ENCODE measurements around the gene ZNF419. TPM values are rescaled to one million over a fixed set of nuclear protein-coding genes. Genes with fewer than 3 reads are reported as not detected.

The ZNF419 gene
- polyA plus RNA-seq, 1 donor from 2014 or later, result 34.5 TPM

DNA sequence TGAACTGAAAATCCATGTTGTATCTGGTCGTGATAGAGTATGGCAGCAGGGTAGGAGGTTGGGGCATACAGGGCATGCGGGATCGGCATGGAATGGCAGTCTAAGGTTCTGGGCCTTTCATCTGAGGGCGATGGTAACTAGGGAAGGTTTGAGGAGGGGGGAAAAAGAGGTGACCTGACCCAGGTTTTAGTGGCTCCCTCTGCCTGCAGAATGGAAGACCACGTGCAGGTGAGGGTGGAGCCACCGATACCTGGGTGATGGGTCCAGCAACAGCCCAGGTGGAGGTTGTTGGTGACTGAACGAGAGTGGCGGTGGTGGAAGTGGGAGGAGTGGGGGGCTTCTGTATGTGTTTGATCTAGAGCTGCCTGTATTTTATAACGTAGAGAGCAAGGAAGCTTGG lies 48.6 kb upstream of the ZNF419 start:
- Histone ChIP-seq H3K27me3 (ENCODE audit: insufficient read depth, low read depth, low read length) (no peaks in the 10 kb centered on the region), H2AFZ (ENCODE audit: low read depth, low read length) (no peak overlapping the region), H3K4me3 (ENCODE audit: low read length) (no peak overlapping the region), H3K27ac (ENCODE audit: low read length) (no peak overlapping the region), H3K36me3 (ENCODE audit: insufficient read depth, low read length) (peaks cover 21% of the 10 kb centered on the region), H3F3A (ENCODE audit: insufficient read depth, low read length, poor library complexity, severe bottlenecking) (no peaks in the 10 kb centered on the region), H3K9me3 (ENCODE audit: low read length) (no peaks in the 10 kb centered on the region), H4K20me1 (ENCODE audit: insufficient read depth) (no peaks in the 10 kb centered on the region), H3K9me2 (ENCODE audit: insufficient read depth, low read length) (no peaks in the 10 kb centered on the region), H3K79me2 (replicated peaks; ENCODE audit: insufficient read depth, low read length) (peaks cover 45% of the 10 kb centered on the region), H3K9ac (ENCODE audit: low read length) (no peak overlapping the region), H3K4me2 (ENCODE audit: low read length) (no peak overlapping the region)
- TF ChIP-seq SMC3 (conservative IDR thresholded peaks at IDR 0.05; ENCODE audit: poor library complexity) (no peak), TAF1 (IDR thresholded peaks at IDR 0.05; ENCODE audit: low read depth) (no peak), MXI1 (conservative IDR thresholded peaks at IDR 0.05; ENCODE audit: poor library complexity, severe bottlenecking) (no peak), EZH2 (IDR thresholded peaks at IDR 0.05; ENCODE audit: borderline replicate concordance, insufficient read depth, low read length, poor library complexity, severe bottlenecking) (no peak), REST (IDR thresholded peaks at IDR 0.05; ENCODE audit: borderline replicate concordance) (no peak), EP300 (conservative IDR thresholded peaks at IDR 0.05; ENCODE audit: poor library complexity, severe bottlenecking) (no peak), POLR2AphosphoS5 (IDR thresholded peaks at IDR 0.05) (no peak), RAD21 (conservative IDR thresholded peaks at IDR 0.05) (no peak)
- TF ChIP-seq, protein P1, sequence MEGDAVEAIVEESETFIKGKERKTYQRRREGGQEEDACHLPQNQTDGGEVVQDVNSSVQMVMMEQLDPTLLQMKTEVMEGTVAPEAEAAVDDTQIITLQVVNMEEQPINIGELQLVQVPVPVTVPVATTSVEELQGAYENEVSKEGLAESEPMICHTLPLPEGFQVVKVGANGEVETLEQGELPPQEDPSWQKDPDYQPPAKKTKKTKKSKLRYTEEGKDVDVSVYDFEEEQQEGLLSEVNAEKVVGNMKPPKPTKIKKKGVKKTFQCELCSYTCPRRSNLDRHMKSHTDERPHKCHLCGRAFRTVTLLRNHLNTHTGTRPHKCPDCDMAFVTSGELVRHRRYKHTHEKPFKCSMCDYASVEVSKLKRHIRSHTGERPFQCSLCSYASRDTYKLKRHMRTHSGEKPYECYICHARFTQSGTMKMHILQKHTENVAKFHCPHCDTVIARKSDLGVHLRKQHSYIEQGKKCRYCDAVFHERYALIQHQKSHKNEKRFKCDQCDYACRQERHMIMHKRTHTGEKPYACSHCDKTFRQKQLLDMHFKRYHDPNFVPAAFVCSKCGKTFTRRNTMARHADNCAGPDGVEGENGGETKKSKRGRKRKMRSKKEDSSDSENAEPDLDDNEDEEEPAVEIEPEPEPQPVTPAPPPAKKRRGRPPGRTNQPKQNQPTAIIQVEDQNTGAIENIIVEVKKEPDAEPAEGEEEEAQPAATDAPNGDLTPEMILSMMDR (IDR thresholded peaks at IDR 0.05; ENCODE audit: poor library complexity, severe bottlenecking), result no peak

DNA sequence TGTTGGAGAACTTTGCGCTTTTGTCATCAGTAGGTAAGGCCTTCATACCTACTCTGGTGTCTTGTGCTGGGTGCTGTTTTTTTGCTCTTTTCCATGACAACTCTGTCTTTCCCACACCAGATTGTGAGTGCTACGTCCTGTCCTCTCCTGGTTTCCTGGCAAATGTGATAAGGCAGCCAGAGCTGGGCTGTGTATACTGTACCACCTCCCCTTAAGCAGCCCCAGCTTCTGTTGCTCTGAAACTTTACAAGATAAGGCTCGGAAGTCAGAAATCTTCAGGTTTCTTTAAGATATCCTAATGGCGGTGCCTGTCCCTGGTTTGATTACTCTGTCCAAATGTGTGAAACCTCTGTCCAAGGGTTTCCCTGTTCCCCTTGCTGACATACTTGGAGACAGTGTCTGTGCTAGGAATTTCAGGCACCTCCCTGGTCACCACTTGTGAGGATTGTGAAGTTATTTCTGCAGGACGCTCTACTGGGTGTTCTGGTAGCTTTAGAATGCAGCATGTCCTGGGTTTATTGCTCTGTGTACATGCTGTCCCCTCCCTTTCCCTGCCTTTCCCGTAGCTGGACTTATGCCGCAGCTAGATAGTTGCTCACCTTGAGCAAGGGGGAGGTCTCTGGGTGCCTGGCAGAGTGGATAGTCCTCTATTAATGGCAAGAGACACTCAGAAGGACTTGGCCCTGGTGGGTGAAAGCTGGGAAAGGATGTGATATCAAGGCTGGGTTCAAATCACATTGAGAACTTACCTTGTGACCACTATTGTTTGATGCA lies 45.4 kb upstream of the ZNF419 start:
- H3K79me2 ChIP-seq (replicated peaks; ENCODE audit: insufficient read depth, low read length), result peaks cover 29% of the 10 kb centered on the region
- H3K4me3 ChIP-seq (ENCODE audit: low read length), result no peak overlapping the region
- no peaks in the 10 kb centered on the region for H3K27me3 ChIP-seq (ENCODE audit: insufficient read depth, low read depth, low read length)
- H3K27ac ChIP-seq (ENCODE audit: low read length), result no peak overlapping the region
- H3K36me3 ChIP-seq (ENCODE audit: insufficient read depth, low read length), result peaks cover 31% of the 10 kb centered on the region
- H3K9ac ChIP-seq (ENCODE audit: low read length), result no peak overlapping the region
- TF ChIP-seq MXI1 (conservative IDR thresholded peaks at IDR 0.05; ENCODE audit: poor library complexity, severe bottlenecking), result no peak
- H3F3A ChIP-seq (ENCODE audit: insufficient read depth, low read length, poor library complexity, severe bottlenecking), result no peaks in the 10 kb centered on the region
- no peaks in the 10 kb centered on the region for H3K9me2 ChIP-seq (ENCODE audit: insufficient read depth, low read length)
- no peaks in the 10 kb centered on the region for H4K20me1 ChIP-seq (ENCODE audit: insufficient read depth)
- no peak overlapping the region for H3K4me2 ChIP-seq (ENCODE audit: low read length)
- no peak overlapping the region for H2AFZ ChIP-seq (ENCODE audit: low read depth, low read length)
- no peaks in the 10 kb centered on the region for H3K9me3 ChIP-seq (ENCODE audit: low read length)

All from neural cell (in vitro differentiated cells).